GM19351 (cell line): ENCODE measurements around the gene TDP2.
"Not testable (repeated sequence)": the region's sequence is repeated elsewhere in the genome, so short reads cannot be mapped to it uniquely, and the experiment has no call there.

Experiments
- ATAC-seq: cut with Tn5 transposase; IDR thresholded peaks from one replicate; pipeline ENCODE4 v1.9.1; 2021; ENCODE audit warnings: mild to moderate bottlenecking, moderate library complexity; ENCODE audit not compliant: unreplicated experiment

The TDP2 gene

GRCh38 chr6:24683297-24684296, 16.9 kb upstream of the TDP2 start:
- no peak for ATAC-seq

- ATAC-seq = no peak
Observed at GRCh38 chr6:24680582-24680981, 13.9 kb upstream of the TDP2 start.

- not testable (repeated sequence) for ATAC-seq
Observed at GRCh38 chr6:24678792-24679352, 12.2 kb upstream of the TDP2 start.

- ATAC-seq = no peak
Observed at GRCh38 chr6:24673625-24674024, 6.9 kb upstream of the TDP2 start.

GRCh38 chr6:24672620-24673182, 6.0 kb upstream of the TDP2 start:
- ATAC-seq = no peak

GRCh38 chr6:24671077-24671476, 4.4 kb upstream of the TDP2 start:
- ATAC-seq = not testable (repeated sequence)

GRCh38 chr6:24670492-24670891, 3.8 kb upstream of the TDP2 start:
- not testable (repeated sequence) for ATAC-seq

- ATAC-seq = no peak
Observed at GRCh38 chr6:24668997-24669361, 2.3 kb upstream of the TDP2 start.

- ATAC-seq = not testable (repeated sequence)
Observed at GRCh38 chr6:24668066-24668996, 1.6 kb upstream of the TDP2 start.

GRCh38 chr6:24667378-24667803, 692 bp upstream of the TDP2 start:
- peak; percentile 2 for ATAC-seq

- ATAC-seq = peak; percentile 41
Observed at GRCh38 chr6:24666097-24666640, 530 bp downstream of the TDP2 start.

- no peak for ATAC-seq
Observed at GRCh38 chr6:24664046-24664987, 2.4 kb downstream of the TDP2 start.

GRCh38 chr6:24663189-24663588, 3.5 kb downstream of the TDP2 start:
- no peak for ATAC-seq

- ATAC-seq = no peak
Observed at GRCh38 chr6:24662236-24662635, 4.5 kb downstream of the TDP2 start.

GRCh38 chr6:24661759-24662158, 4.9 kb downstream of the TDP2 start:
- ATAC-seq = not testable (repeated sequence)

- no peak for ATAC-seq
Observed at GRCh38 chr6:24660105-24660504, 6.6 kb downstream of the TDP2 start.

GRCh38 chr6:24659561-24659960, 7.1 kb downstream of the TDP2 start:
- no peak for ATAC-seq

- ATAC-seq = no peak
Observed at GRCh38 chr6:24658573-24659560, 7.8 kb downstream of the TDP2 start.
